ENCODE results near the gene TMEM87A.
"Not testable (repeated sequence)": the region's sequence is repeated elsewhere in the genome, so short reads cannot be mapped to it uniquely, and the experiment has no call there.

Gene TMEM87A

DNA sequence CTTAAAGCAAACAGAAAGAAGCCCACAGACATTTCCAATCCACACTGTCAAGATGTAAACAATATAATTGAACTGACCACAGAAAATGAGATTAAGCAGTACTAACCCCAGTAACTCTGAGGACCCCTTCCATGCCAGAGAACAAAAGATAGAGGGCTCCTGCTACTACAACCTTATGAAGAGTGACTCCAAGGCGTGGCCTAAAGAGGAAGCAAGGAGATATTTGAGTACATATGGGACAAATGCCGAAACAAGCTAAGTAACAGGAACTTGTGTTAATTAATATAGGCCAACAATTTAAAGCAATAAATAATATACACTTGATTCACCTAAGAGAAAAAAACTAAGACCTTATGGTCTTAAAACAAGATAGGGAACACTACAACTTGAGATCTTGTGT is 40.1 kb downstream of the TMEM87A start:
- H3K36me3 Mint-ChIP-seq (ENCODE audit: low read depth), result peaks cover 65% of the 10 kb centered on the region
- H3K27ac Mint-ChIP-seq, result no peak overlapping the region
- no peaks in the 10 kb centered on the region for H3K4me1 Mint-ChIP-seq
- TF ChIP-seq, protein P1, sequence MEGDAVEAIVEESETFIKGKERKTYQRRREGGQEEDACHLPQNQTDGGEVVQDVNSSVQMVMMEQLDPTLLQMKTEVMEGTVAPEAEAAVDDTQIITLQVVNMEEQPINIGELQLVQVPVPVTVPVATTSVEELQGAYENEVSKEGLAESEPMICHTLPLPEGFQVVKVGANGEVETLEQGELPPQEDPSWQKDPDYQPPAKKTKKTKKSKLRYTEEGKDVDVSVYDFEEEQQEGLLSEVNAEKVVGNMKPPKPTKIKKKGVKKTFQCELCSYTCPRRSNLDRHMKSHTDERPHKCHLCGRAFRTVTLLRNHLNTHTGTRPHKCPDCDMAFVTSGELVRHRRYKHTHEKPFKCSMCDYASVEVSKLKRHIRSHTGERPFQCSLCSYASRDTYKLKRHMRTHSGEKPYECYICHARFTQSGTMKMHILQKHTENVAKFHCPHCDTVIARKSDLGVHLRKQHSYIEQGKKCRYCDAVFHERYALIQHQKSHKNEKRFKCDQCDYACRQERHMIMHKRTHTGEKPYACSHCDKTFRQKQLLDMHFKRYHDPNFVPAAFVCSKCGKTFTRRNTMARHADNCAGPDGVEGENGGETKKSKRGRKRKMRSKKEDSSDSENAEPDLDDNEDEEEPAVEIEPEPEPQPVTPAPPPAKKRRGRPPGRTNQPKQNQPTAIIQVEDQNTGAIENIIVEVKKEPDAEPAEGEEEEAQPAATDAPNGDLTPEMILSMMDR (IDR thresholded peaks at IDR 0.05; ENCODE audit: unreplicated experiment in 3 of 3), result no peak
- H3K9me3 Mint-ChIP-seq, result no peaks in the 10 kb centered on the region
- no peak overlapping the region for H3K4me3 Mint-ChIP-seq
- H3K27me3 Mint-ChIP-seq (ENCODE audit: low read depth), result no peaks in the 10 kb centered on the region

DNA sequence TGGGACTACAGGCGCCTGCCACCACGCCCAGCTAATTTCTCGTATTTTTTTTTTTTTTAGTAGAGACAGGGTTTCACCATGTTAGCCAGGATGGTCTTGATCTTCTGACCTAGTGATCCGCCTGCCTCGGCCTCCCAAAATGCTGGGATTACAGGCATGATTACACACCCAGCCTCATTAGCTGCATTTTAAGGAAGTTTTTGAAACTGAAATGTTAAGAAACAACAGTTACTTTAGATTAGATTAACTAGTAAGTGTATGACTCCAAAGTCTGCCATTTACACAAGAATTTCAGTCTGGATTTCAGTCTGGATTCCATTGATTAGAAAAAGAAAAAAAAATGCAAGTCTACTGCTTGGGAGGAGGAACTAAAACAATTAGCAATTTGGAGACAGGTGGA is 40.6 kb downstream of the TMEM87A start:
- no peaks in the 10 kb centered on the region for H3K4me1 Mint-ChIP-seq
- H3K9me3 Mint-ChIP-seq, result no peaks in the 10 kb centered on the region
- no peak overlapping the region for H3K27ac Mint-ChIP-seq
- H3K4me3 Mint-ChIP-seq, result no peak overlapping the region
- H3K36me3 Mint-ChIP-seq (ENCODE audit: low read depth), result peaks cover 66% of the 10 kb centered on the region
- TF ChIP-seq, protein P1 (IDR thresholded peaks at IDR 0.05; ENCODE audit: unreplicated experiment in 3 of 3), result no peak
- H3K27me3 Mint-ChIP-seq (ENCODE audit: low read depth), result no peaks in the 10 kb centered on the region

DNA sequence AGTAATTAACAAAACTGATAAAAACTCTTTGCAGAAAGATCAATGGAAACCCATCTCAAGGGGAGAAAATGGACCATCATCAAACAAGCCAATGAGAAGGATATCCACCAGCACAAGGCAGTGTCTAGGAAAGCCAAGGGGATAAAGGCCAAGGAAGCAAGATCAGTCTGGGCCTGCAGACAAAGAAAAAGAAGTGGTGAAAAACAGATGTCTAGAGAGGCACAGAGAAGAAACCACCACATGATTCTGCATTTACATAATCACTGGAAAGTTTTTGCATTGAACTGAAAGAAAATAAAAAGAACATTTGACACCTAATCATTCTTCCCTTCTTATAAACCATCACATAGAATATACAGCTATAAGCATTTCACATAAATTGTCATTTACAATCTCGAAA is 42.1 kb downstream of the TMEM87A start:
- Mint-ChIP-seq H3K4me1 (no peaks in the 10 kb centered on the region), H3K27ac (no peak overlapping the region), H3K9me3 (no peaks in the 10 kb centered on the region), H3K27me3 (ENCODE audit: low read depth) (no peaks in the 10 kb centered on the region), H3K4me3 (no peak overlapping the region), H3K36me3 (ENCODE audit: low read depth) (peaks cover 62% of the 10 kb centered on the region)
- TF ChIP-seq, protein P1 (IDR thresholded peaks at IDR 0.05; ENCODE audit: unreplicated experiment in 3 of 3), result no peak

DNA sequence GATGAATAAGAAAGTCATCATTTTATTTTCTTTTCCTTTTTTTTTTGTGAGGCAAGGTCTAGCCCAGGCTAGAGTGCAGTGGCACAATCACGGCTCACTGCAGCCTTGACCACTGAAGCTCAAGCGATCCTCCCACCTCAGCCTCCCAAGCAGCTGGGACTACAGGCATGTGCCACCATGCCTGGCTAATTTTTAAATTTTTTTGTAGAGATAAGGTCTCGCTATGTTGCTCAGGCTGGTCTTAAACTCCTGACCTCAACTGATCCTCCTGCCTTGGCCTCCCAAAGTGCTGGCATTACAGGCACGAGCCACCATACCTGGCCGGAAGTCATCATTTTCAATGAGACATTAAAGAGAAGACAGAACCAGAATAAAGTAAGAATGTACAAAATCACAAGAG is 44.3 kb downstream of the TMEM87A start:
- not testable (repeated sequence) for H3K9me3 Mint-ChIP-seq; H3K4me3 Mint-ChIP-seq; H3K27ac Mint-ChIP-seq; H3K4me1 Mint-ChIP-seq; H3K27me3 Mint-ChIP-seq (ENCODE audit: low read depth)
- H3K36me3 Mint-ChIP-seq (ENCODE audit: low read depth), result peaks cover 63% of the 10 kb centered on the region

DNA sequence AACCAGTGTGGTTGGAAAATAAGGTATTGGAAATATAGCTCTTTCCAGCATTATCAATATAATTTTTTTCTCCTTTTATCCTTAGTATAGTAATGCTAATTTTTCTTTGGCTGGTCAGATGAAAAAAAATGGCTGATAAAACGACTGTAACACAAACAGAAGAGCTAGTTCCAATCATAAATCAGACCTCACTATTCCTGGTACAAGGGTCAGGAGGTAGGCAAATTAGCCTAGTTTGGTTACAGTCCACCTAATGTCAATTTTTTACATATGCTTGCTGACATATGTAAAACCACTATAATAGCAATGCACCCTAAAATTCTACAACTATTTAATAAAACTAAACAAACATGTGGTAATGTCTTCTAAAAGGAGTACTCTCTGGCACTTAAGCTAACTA is 45.2 kb downstream of the TMEM87A start:
- no peaks in the 10 kb centered on the region for H3K4me1 Mint-ChIP-seq
- H3K27me3 Mint-ChIP-seq (ENCODE audit: low read depth), result no peaks in the 10 kb centered on the region
- TF ChIP-seq, protein P1 (IDR thresholded peaks at IDR 0.05; ENCODE audit: unreplicated experiment in 3 of 3), result no peak
- H3K27ac Mint-ChIP-seq, result no peak overlapping the region
- no peaks in the 10 kb centered on the region for H3K9me3 Mint-ChIP-seq
- peaks cover 69% of the 10 kb centered on the region for H3K36me3 Mint-ChIP-seq (ENCODE audit: low read depth)
- no peak overlapping the region for H3K4me3 Mint-ChIP-seq

DNA sequence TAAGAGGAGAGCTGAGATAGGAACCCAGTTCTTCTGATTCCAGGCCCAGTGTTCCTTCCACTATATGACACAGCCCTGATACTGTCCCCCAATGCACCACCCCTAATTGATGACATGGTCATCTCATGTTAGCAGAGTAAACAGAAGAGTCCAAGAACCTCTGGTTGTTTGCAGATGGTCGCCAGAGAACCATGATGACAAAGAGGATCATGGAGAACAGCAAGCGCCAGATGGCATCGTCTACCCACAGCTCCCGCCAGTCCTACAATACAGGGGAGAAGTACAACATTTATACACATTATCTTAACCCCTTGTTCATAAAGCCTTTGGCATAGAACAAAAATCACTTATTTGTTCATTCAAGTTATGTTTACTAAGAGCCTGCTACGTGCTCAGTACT is 46.6 kb downstream of the TMEM87A start:
- Mint-ChIP-seq H3K4me3 (no peak overlapping the region), H3K4me1 (no peaks in the 10 kb centered on the region), H3K27me3 (ENCODE audit: low read depth) (no peaks in the 10 kb centered on the region), H3K27ac (no peak overlapping the region), H3K9me3 (no peaks in the 10 kb centered on the region), H3K36me3 (ENCODE audit: low read depth) (peaks cover 69% of the 10 kb centered on the region)
- TF ChIP-seq, protein P1 (IDR thresholded peaks at IDR 0.05; ENCODE audit: unreplicated experiment in 3 of 3), result no peak
